Uterus (tissue), 2 donors: ENCODE results near the gene EPN1.

ENCODE experiments used
- CTCF ChIP-seq, 4 experiments: fragments of 200-600 bp in 2 of 4; fragments of 450-650 bp in 2 of 4; sonication (generic) in 2 of 4; IDR thresholded peaks; one replicate each; pipeline ENCODE4 v1.5.1; 2016 to 2019; ENCODE audit warnings: antibody characterized with exemption in 4 of 4, mild to moderate bottlenecking in 2 of 4, moderate library complexity in 1 of 4
- POLR2A ChIP-seq, 2 donors: fragments of 450-650 bp; IDR thresholded peaks; one replicate each; pipeline ENCODE4 v1.6.1; 2016; ENCODE audit warnings: antibody characterized with exemption in 2 of 2, mild to moderate bottlenecking in 1 of 2, moderate library complexity in 1 of 2

GRCh38 chr19:55672418-55672817, 2.6 kb upstream of the EPN1 start:
- TF ChIP-seq CTCF (IDR thresholded peaks at IDR 0.05) (no peak), POLR2A (IDR thresholded peaks at IDR 0.05) (no peak)
